HG02938 (cell line): ENCODE data around the gene HTR5A.

ENCODE experiments used
- ATAC-seq: cut with Tn5 transposase; IDR thresholded peaks from one replicate; pipeline ENCODE4 v1.9.1; 2021; ENCODE audit warnings: mild to moderate bottlenecking, moderate library complexity; ENCODE audit not compliant: unreplicated experiment

Gene HTR5A

GRCh38 chr7:155084969-155085368 is 14.8 kb downstream of the HTR5A start:
- ATAC-seq: no peak

GRCh38 chr7:155090684-155091083 is 20.6 kb downstream of the HTR5A start:
- no peak for ATAC-seq

- ATAC-seq: no peak
These were observed 23.5 kb downstream of the HTR5A start for GRCh38 chr7:155093596-155093995.

- no peak for ATAC-seq
These were observed 24.6 kb downstream of the HTR5A start for GRCh38 chr7:155094636-155095135.

GRCh38 chr7:155097338-155097737 is 27.2 kb downstream of the HTR5A start:
- no peak for ATAC-seq

GRCh38 chr7:155103839-155104238 is 33.7 kb downstream of the HTR5A start:
- ATAC-seq: no peak

GRCh38 chr7:155104913-155105312 is 34.8 kb downstream of the HTR5A start:
- ATAC-seq: no peak

- ATAC-seq: no peak
These were observed 36.2 kb downstream of the HTR5A start for GRCh38 chr7:155106356-155106755.

GRCh38 chr7:155107126-155107525 is 37.0 kb downstream of the HTR5A start:
- ATAC-seq: no peak

GRCh38 chr7:155108144-155108901 is 38.2 kb downstream of the HTR5A start:
- ATAC-seq: no peak

- ATAC-seq: no peak
These were observed 39.0 kb downstream of the HTR5A start for GRCh38 chr7:155109121-155109520.

GRCh38 chr7:155115288-155115687 is 45.2 kb downstream of the HTR5A start:
- no peak for ATAC-seq

- ATAC-seq: no peak
These were observed 49.8 kb downstream of the HTR5A start for GRCh38 chr7:155119801-155120382.

GRCh38 chr7:155120460-155120859 is 50.3 kb downstream of the HTR5A start:
- ATAC-seq: no peak

GRCh38 chr7:155122831-155123230 is 52.7 kb downstream of the HTR5A start:
- no peak for ATAC-seq

- ATAC-seq: no peak
These were observed 53.3 kb downstream of the HTR5A start for GRCh38 chr7:155123413-155123812.

- ATAC-seq: no peak
These were observed 54.6 kb downstream of the HTR5A start for GRCh38 chr7:155124706-155125105.

- ATAC-seq: no peak
These were observed 59.1 kb downstream of the HTR5A start for GRCh38 chr7:155129186-155129585.

- no peak for ATAC-seq
These were observed 59.7 kb downstream of the HTR5A start for GRCh38 chr7:155129789-155130188.

GRCh38 chr7:155130493-155130892 is 60.4 kb downstream of the HTR5A start:
- ATAC-seq: no peak

- ATAC-seq: no peak
These were observed 61.0 kb downstream of the HTR5A start for GRCh38 chr7:155131090-155131489.

- no peak for ATAC-seq
These were observed 62.3 kb downstream of the HTR5A start for GRCh38 chr7:155132431-155132830.
